ENCODE data around the gene CSNK1G2. TPM values are rescaled to one million over a fixed set of nuclear protein-coding genes. Genes with fewer than 3 reads are reported as not detected.

The CSNK1G2 gene
- total and polyA plus RNA-seq, 2 donors (not counting 1 experiment from before 2014, with no cell fraction given): 154 to 288 TPM

DNA sequence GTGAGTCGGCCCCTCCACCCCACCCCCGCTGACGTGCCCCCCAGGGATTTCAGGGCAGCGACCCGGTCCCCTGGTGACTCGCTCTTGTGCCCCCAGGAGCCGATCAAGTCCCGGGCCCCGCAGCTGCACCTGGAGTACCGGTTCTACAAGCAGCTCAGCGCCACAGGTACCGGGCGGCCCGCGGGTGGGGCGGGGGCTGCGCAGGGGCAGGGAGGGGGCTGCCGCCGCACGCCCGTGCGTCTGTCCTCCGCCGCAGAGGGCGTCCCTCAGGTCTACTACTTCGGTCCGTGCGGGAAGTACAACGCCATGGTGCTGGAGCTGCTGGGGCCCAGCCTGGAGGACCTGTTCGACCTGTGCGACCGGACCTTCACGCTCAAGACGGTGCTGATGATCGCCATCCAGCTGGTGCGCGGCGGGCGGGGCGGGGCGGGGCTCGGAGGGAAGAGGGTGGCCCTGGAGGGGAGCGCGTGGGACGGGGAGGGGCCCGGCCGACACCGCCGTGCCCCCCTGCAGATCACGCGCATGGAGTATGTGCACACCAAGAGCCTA lies 37.4 kb downstream of the CSNK1G2 start:
- POLR2A ChIA-PET: no interaction called here
- CTCF ChIA-PET: no interaction called here
- peaks cover 4% of the 10 kb centered on the region for H3K4me1 Mint-ChIP-seq
- H3K9ac ChIP-seq (ENCODE audit: low read length): no peak overlapping the region
- DNase-seq (no peak), ATAC-seq (ENCODE audit: low read depth) (no peak)
- H3K4me3 Mint-ChIP-seq: no peak overlapping the region
- H3K9me3 ChIP-seq (ENCODE audit: control extremely low read depth in 1 of 3, control insufficient read depth in 2 of 3, insufficient read depth in 1 of 3, low read length in 2 of 3): no peaks in the 10 kb centered on the region
- H3K27ac ChIP-seq (ENCODE audit: low read length in 2 of 2): no peak overlapping the region
- peaks cover 56% of the 10 kb centered on the region for H4K20me1 ChIP-seq (ENCODE audit: control insufficient read depth, insufficient read depth, low read length, poor library complexity, severe bottlenecking)
- H3K27me3 ChIP-seq (replicated peaks in 1 of 4; ENCODE audit: control extremely low read depth in 1 of 4, control insufficient read depth in 3 of 4, insufficient read depth in 4 of 4, low read length in 3 of 4): no peaks in the 10 kb centered on the region
- intact Hi-C loops (cut with micrococcal nuclease): no loop called here
- no peak overlapping the region for H3K4me2 ChIP-seq (replicated peaks; ENCODE audit: low read depth, low read length, poor library complexity, severe bottlenecking)
- no peaks in the 10 kb centered on the region for H3K9me3 Mint-ChIP-seq (ENCODE audit: insufficient read depth)
- peaks cover 0 to 58% of the 10 kb centered on the region in 2 experiments for H3K36me3 ChIP-seq (replicated peaks in 1 of 2; ENCODE audit: control extremely low read depth in 1 of 2, control insufficient read depth in 1 of 2, extremely low read depth in 1 of 2, insufficient read depth in 2 of 2, low read length in 1 of 2)
- 96% methylated on average over 47 of the region's 51 CpGs for WGBS (ENCODE audit: insufficient coverage)
- no peak overlapping the region for H2AFZ ChIP-seq (ENCODE audit: insufficient read depth, low read depth, low read length, poor library complexity, severe bottlenecking)
- H3K4me1 ChIP-seq (ENCODE audit: control insufficient read depth in 2 of 2, insufficient read depth in 2 of 2, low read length in 2 of 2): peaks cover 0 to 6% of the 10 kb centered on the region in 2 donors
- TF ChIP-seq EZH2 (IDR thresholded peaks at IDR 0.05; ENCODE audit: borderline replicate concordance, insufficient read depth, low read depth, low read length, poor library complexity, severe bottlenecking) (no peak), CTCF (IDR thresholded peaks at IDR 0.05) (no peak)
- peaks cover 48% of the 10 kb centered on the region for H3K79me2 ChIP-seq (ENCODE audit: control insufficient read depth, insufficient read depth, low read length)
- H3K27me3 Mint-ChIP-seq: no peaks in the 10 kb centered on the region
- no peak overlapping the region for H3K4me3 ChIP-seq (ENCODE audit: control extremely low read depth in 1 of 5, extremely low read depth in 1 of 5, insufficient read depth in 1 of 5, low read depth in 2 of 5, low read length in 4 of 5)
- no peak overlapping the region for H3K27ac Mint-ChIP-seq

- Mint-ChIP-seq H3K9me3 (ENCODE audit: insufficient read depth) (no peaks in the 10 kb centered on the region), H3K27ac (no peak overlapping the region), H3K4me3 (no peak overlapping the region), H3K27me3 (no peaks in the 10 kb centered on the region), H3K4me1 (peaks cover 1% of the 10 kb centered on the region)
- TF ChIP-seq CTCF (IDR thresholded peaks at IDR 0.05): no peak
- TF ChIP-seq EZH2 (IDR thresholded peaks at IDR 0.05; ENCODE audit: borderline replicate concordance, insufficient read depth, low read depth, low read length, poor library complexity, severe bottlenecking): no peak
- H3K79me2 ChIP-seq (ENCODE audit: control insufficient read depth, insufficient read depth, low read length): peaks cover 42% of the 10 kb centered on the region
- no peaks in the 10 kb centered on the region for H3K27me3 ChIP-seq (replicated peaks in 1 of 4; ENCODE audit: control extremely low read depth in 1 of 4, control insufficient read depth in 3 of 4, insufficient read depth in 4 of 4, low read length in 3 of 4)
- peaks cover 53% of the 10 kb centered on the region for H4K20me1 ChIP-seq (ENCODE audit: control insufficient read depth, insufficient read depth, low read length, poor library complexity, severe bottlenecking)
- ATAC-seq (ENCODE audit: low read depth) (no peak), DNase-seq (no peak)
- ChIA-PET CTCF (no interaction called here), POLR2A (no interaction called here)
- no peak overlapping the region for H3K4me3 ChIP-seq (ENCODE audit: control extremely low read depth in 1 of 5, extremely low read depth in 1 of 5, insufficient read depth in 1 of 5, low read depth in 2 of 5, low read length in 4 of 5)
- intact Hi-C loops (cut with micrococcal nuclease): no loop called here
- H3K9me3 ChIP-seq (ENCODE audit: control extremely low read depth in 1 of 3, control insufficient read depth in 2 of 3, insufficient read depth in 1 of 3, low read length in 2 of 3): no peaks in the 10 kb centered on the region
- H3K9ac ChIP-seq (ENCODE audit: low read length): no peak overlapping the region
- WGBS (ENCODE audit: insufficient coverage): 98% methylated on average over 33 of the region's 43 CpGs
- H3K4me2 ChIP-seq (replicated peaks; ENCODE audit: low read depth, low read length, poor library complexity, severe bottlenecking): no peak overlapping the region
- H2AFZ ChIP-seq (ENCODE audit: insufficient read depth, low read depth, low read length, poor library complexity, severe bottlenecking): no peak overlapping the region
- H3K36me3 ChIP-seq (replicated peaks in 1 of 2; ENCODE audit: control extremely low read depth in 1 of 2, control insufficient read depth in 1 of 2, extremely low read depth in 1 of 2, insufficient read depth in 2 of 2, low read length in 1 of 2): peaks cover 0 to 58% of the 10 kb centered on the region in 2 experiments
- peaks cover 0 to 6% of the 10 kb centered on the region in 2 donors for H3K4me1 ChIP-seq (ENCODE audit: control insufficient read depth in 2 of 2, insufficient read depth in 2 of 2, low read length in 2 of 2)
- no peak overlapping the region for H3K27ac ChIP-seq (ENCODE audit: low read length in 2 of 2)
These were observed 38.0 kb downstream of the CSNK1G2 start for GRCh38 chr19:1979017-1979416.
